ENCODE results near the gene SLAMF1.

Gene SLAMF1

GRCh38 chr1:160651433-160652064 lies 4.7 kb upstream of the SLAMF1 start:
- no peak overlapping the region for H3K27ac ChIP-seq
- ChIA-PET CTCF (no interaction called here), POLR2A (ENCODE audit: low non-redundant PET) (no interaction called here)
- no peak for DNase-seq (ENCODE audit: low spot score)
- TF ChIP-seq, protein P1, sequence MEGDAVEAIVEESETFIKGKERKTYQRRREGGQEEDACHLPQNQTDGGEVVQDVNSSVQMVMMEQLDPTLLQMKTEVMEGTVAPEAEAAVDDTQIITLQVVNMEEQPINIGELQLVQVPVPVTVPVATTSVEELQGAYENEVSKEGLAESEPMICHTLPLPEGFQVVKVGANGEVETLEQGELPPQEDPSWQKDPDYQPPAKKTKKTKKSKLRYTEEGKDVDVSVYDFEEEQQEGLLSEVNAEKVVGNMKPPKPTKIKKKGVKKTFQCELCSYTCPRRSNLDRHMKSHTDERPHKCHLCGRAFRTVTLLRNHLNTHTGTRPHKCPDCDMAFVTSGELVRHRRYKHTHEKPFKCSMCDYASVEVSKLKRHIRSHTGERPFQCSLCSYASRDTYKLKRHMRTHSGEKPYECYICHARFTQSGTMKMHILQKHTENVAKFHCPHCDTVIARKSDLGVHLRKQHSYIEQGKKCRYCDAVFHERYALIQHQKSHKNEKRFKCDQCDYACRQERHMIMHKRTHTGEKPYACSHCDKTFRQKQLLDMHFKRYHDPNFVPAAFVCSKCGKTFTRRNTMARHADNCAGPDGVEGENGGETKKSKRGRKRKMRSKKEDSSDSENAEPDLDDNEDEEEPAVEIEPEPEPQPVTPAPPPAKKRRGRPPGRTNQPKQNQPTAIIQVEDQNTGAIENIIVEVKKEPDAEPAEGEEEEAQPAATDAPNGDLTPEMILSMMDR (conservative IDR thresholded peaks at IDR 0.05; ENCODE audit: low read depth), result no peak

GRCh38 chr1:160647329-160647720 lies 481 bp upstream of the SLAMF1 start:
- no peak overlapping the region for H3K27ac ChIP-seq
- CTCF ChIA-PET, result no interaction called here
- TF ChIP-seq, protein P1 (conservative IDR thresholded peaks at IDR 0.05; ENCODE audit: low read depth), result no peak
- DNase-seq (ENCODE audit: low spot score), result no peak
- POLR2A ChIA-PET (ENCODE audit: low non-redundant PET), result no interaction called here

DNA sequence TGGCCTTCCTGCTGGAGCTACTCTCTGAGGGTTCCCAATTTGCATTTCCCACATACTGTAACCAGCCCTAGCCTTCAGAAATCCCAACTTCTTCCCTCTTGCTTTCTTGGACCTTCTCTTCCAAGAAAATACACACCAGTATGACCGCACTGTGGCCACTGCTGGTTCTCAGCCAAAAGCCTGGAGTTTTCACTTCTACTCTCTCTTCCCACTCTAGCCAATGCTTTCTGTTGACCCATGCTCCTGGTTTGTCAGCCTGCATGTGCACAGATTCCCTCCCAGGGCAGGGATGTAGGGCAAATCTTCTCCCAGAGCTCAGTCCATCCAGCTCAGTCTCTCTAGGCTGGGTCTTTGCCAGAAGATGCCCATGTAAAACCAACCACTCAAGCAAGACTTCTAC lies 664 bp downstream of the SLAMF1 start:
- ChIA-PET CTCF (no interaction called here), POLR2A (ENCODE audit: low non-redundant PET) (no interaction called here)
- TF ChIP-seq, protein P1 (conservative IDR thresholded peaks at IDR 0.05; ENCODE audit: low read depth), result no peak
- no peak overlapping the region for H3K27ac ChIP-seq
- DNase-seq (ENCODE audit: low spot score), result no peak

DNA sequence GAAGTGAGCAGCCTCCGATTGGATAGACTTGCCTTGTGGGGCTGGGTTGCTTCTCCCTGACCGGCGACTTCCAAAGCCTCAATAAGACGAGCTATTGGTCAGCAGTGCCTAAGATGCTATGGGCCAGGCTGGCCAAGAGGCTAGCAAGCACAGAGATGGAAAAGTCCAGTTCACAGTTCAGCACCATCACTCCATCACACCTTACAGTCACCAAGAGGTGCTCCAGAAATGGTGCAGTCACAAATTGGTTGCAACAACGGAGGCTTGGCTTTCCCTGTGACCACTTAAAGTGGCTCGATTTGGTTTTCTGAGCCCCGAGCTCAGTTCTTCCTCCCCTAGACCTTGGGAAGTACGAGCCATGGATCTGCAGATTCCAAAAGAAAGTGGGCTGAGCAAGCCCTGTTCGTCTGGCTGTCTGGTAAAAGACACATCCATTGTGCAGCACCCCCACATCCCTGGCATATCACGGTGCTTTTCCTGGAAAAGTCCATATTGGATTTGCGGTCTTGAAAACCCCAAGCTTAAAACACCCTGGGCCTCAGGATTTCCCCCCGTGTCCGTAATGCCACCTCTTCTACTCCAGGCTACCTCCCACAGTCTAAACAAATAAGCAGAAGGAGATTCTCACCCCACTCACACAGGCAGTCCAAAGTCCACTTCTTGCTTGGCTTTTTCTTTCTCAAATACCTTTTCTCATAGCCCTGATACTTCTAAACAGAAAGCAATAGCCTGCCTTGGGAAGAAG lies 1.3 kb downstream of the SLAMF1 start:
- TF ChIP-seq, protein P1 (conservative IDR thresholded peaks at IDR 0.05; ENCODE audit: low read depth), result no peak
- CTCF ChIA-PET, result interaction anchor here (1.1 kb wide), 1 partner anchor 26 kb away, joined by 3 read pairs; no protein-coding TSS in a partner anchor
- no peak overlapping the region for H3K27ac ChIP-seq
- POLR2A ChIA-PET (ENCODE audit: low non-redundant PET), result no interaction called here
- no peak for DNase-seq (ENCODE audit: low spot score)

GRCh38 chr1:160644399-160644798 lies 2.4 kb downstream of the SLAMF1 start:
- POLR2A ChIA-PET (ENCODE audit: low non-redundant PET), result no interaction called here
- CTCF ChIA-PET, result no interaction called here
- TF ChIP-seq, protein P1 (conservative IDR thresholded peaks at IDR 0.05; ENCODE audit: low read depth), result no peak
- no peak for DNase-seq (ENCODE audit: low spot score)
- no peak overlapping the region for H3K27ac ChIP-seq

DNA sequence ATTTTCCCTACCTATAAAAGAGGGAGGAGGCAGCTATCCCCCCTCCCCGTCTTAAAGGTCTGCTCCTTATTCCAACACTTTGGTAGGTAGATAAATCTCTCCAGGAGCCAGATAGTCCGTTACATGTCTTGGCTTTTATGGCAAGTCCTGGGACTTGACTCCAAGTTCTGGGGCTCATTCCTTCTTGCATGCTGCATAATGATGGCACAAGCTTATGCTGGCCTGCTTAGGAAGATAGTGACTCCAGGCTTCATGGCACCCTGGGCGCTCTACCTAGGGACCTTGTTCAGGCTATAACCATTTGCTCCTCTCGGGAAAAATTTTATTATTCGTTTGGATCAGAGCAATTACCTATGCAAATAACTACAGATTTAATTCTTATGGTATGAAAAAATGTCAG lies 3.7 kb downstream of the SLAMF1 start:
- H3K27ac ChIP-seq, result no peak overlapping the region
- POLR2A ChIA-PET (ENCODE audit: low non-redundant PET), result no interaction called here
- CTCF ChIA-PET, result no interaction called here
- TF ChIP-seq, protein P1 (conservative IDR thresholded peaks at IDR 0.05; ENCODE audit: low read depth), result no peak
- DNase-seq (ENCODE audit: low spot score), result no peak

Measured in RWPE1 (cell line).